ENCODE results near the gene MYL10. TPM values are rescaled to one million over a fixed set of nuclear protein-coding genes. Genes with fewer than 3 reads are reported as not detected.

Gene MYL10
- total and polyA plus RNA-seq, 2 experiments from 2014 or later, result 1.3 TPM; not detected in 1

DNA sequence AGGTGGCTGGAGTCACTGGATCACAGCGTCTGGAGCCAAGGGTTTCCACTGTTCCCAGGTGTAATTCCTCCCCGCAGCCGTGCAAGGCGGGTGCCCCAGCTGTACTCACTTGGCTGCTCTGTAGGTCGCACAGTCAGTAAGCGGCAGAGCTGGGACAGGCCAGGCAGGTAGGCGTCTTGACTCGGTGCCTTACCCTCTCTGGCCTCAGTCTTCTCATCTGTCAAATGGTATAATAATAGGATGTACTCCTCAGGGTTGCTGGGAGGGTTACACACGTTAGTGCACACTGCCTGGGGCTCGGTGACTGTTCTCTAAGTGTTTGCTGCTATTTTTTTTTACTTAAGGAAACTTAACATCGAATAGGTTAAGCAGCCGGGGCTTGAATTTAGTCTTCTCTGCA lies 27.0 kb downstream of the MYL10 start:
- TF ChIP-seq, protein P1, sequence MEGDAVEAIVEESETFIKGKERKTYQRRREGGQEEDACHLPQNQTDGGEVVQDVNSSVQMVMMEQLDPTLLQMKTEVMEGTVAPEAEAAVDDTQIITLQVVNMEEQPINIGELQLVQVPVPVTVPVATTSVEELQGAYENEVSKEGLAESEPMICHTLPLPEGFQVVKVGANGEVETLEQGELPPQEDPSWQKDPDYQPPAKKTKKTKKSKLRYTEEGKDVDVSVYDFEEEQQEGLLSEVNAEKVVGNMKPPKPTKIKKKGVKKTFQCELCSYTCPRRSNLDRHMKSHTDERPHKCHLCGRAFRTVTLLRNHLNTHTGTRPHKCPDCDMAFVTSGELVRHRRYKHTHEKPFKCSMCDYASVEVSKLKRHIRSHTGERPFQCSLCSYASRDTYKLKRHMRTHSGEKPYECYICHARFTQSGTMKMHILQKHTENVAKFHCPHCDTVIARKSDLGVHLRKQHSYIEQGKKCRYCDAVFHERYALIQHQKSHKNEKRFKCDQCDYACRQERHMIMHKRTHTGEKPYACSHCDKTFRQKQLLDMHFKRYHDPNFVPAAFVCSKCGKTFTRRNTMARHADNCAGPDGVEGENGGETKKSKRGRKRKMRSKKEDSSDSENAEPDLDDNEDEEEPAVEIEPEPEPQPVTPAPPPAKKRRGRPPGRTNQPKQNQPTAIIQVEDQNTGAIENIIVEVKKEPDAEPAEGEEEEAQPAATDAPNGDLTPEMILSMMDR (conservative IDR thresholded peaks at IDR 0.05; ENCODE audit: low read depth in 2 of 2), result no peak
- TF ChIP-seq JUNB (IDR thresholded peaks at IDR 0.05; ENCODE audit: unreplicated experiment), result no peak
- TF ChIP-seq NANOG (IDR thresholded peaks at IDR 0.05; ENCODE audit: borderline replicate concordance), result no peak
- TF ChIP-seq STAT1 (IDR thresholded peaks at IDR 0.05; ENCODE audit: unreplicated experiment), result no peak
- TF ChIP-seq, protein P2, sequence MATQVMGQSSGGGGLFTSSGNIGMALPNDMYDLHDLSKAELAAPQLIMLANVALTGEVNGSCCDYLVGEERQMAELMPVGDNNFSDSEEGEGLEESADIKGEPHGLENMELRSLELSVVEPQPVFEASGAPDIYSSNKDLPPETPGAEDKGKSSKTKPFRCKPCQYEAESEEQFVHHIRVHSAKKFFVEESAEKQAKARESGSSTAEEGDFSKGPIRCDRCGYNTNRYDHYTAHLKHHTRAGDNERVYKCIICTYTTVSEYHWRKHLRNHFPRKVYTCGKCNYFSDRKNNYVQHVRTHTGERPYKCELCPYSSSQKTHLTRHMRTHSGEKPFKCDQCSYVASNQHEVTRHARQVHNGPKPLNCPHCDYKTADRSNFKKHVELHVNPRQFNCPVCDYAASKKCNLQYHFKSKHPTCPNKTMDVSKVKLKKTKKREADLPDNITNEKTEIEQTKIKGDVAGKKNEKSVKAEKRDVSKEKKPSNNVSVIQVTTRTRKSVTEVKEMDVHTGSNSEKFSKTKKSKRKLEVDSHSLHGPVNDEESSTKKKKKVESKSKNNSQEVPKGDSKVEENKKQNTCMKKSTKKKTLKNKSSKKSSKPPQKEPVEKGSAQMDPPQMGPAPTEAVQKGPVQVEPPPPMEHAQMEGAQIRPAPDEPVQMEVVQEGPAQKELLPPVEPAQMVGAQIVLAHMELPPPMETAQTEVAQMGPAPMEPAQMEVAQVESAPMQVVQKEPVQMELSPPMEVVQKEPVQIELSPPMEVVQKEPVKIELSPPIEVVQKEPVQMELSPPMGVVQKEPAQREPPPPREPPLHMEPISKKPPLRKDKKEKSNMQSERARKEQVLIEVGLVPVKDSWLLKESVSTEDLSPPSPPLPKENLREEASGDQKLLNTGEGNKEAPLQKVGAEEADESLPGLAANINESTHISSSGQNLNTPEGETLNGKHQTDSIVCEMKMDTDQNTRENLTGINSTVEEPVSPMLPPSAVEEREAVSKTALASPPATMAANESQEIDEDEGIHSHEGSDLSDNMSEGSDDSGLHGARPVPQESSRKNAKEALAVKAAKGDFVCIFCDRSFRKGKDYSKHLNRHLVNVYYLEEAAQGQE (IDR thresholded peaks at IDR 0.05; ENCODE audit: unreplicated experiment), result no peak
- no peak for TF ChIP-seq ZNF331 (CRISPR knock-in tag; IDR thresholded peaks at IDR 0.05; ENCODE audit: low read depth)
- no peak for TF ChIP-seq CREB1 (CRISPR knock-in tag; IDR thresholded peaks at IDR 0.05; ENCODE audit: low read depth)
- no peak for TF ChIP-seq EZH2phosphoT487 (IDR thresholded peaks at IDR 0.05; ENCODE audit: unreplicated experiment)
- no peak for TF ChIP-seq ZNF114 (CRISPR knock-in tag; IDR thresholded peaks at IDR 0.05)
- TF ChIP-seq, protein P3, sequence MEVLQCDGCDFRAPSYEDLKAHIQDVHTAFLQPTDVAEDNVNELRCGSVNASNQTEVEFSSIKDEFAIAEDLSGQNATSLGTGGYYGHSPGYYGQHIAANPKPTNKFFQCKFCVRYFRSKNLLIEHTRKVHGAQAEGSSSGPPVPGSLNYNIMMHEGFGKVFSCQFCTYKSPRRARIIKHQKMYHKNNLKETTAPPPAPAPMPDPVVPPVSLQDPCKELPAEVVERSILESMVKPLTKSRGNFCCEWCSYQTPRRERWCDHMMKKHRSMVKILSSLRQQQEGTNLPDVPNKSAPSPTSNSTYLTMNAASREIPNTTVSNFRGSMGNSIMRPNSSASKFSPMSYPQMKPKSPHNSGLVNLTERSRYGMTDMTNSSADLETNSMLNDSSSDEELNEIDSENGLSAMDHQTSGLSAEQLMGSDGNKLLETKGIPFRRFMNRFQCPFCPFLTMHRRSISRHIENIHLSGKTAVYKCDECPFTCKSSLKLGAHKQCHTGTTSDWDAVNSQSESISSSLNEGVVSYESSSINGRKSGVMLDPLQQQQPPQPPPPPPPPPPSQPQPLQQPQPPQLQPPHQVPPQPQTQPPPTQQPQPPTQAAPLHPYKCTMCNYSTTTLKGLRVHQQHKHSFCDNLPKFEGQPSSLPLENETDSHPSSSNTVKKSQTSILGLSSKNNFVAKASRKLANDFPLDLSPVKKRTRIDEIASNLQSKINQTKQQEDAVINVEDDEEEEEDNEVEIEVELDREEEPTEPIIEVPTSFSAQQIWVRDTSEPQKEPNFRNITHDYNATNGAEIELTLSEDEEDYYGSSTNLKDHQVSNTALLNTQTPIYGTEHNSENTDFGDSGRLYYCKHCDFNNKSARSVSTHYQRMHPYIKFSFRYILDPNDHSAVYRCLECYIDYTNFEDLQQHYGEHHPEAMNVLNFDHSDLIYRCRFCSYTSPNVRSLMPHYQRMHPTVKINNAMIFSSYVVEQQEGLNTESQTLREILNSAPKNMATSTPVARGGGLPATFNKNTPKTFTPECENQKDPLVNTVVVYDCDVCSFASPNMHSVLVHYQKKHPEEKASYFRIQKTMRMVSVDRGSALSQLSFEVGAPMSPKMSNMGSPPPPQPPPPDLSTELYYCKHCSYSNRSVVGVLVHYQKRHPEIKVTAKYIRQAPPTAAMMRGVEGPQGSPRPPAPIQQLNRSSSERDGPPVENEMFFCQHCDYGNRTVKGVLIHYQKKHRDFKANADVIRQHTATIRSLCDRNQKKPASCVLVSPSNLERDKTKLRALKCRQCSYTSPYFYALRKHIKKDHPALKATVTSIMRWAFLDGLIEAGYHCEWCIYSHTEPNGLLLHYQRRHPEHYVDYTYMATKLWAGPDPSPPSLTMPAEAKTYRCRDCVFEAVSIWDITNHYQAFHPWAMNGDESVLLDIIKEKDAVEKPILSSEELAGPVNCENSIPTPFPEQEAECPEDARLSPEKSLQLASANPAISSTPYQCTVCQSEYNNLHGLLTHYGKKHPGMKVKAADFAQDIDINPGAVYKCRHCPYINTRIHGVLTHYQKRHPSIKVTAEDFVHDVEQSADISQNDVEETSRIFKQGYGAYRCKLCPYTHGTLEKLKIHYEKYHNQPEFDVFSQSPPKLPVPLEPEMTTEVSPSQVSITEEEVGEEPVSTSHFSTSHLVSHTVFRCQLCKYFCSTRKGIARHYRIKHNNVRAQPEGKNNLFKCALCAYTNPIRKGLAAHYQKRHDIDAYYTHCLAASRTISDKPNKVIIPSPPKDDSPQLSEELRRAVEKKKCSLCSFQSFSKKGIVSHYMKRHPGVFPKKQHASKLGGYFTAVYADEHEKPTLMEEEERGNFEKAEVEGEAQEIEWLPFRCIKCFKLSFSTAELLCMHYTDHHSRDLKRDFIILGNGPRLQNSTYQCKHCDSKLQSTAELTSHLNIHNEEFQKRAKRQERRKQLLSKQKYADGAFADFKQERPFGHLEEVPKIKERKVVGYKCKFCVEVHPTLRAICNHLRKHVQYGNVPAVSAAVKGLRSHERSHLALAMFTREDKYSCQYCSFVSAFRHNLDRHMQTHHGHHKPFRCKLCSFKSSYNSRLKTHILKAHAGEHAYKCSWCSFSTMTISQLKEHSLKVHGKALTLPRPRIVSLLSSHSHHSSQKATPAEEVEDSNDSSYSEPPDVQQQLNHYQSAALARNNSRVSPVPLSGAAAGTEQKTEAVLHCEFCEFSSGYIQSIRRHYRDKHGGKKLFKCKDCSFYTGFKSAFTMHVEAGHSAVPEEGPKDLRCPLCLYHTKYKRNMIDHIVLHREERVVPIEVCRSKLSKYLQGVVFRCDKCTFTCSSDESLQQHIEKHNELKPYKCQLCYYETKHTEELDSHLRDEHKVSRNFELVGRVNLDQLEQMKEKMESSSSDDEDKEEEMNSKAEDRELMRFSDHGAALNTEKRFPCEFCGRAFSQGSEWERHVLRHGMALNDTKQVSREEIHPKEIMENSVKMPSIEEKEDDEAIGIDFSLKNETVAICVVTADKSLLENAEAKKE (CRISPR knock-in tag; IDR thresholded peaks at IDR 0.05), result no peak
- TF ChIP-seq, protein P4, sequence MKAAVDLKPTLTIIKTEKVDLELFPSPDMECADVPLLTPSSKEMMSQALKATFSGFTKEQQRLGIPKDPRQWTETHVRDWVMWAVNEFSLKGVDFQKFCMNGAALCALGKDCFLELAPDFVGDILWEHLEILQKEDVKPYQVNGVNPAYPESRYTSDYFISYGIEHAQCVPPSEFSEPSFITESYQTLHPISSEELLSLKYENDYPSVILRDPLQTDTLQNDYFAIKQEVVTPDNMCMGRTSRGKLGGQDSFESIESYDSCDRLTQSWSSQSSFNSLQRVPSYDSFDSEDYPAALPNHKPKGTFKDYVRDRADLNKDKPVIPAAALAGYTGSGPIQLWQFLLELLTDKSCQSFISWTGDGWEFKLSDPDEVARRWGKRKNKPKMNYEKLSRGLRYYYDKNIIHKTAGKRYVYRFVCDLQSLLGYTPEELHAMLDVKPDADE (IDR thresholded peaks at IDR 0.05), result no peak
- no peak for TF ChIP-seq POLR2AphosphoS5 (IDR thresholded peaks at IDR 0.05; ENCODE audit: low read depth)
- TF ChIP-seq EZH2 (IDR thresholded peaks at IDR 0.05; ENCODE audit: low read depth, unreplicated experiment), result no peak
- Mint-ChIP-seq H3K9me3 (no peaks in the 10 kb centered on the region; the same call in 2 of the 3 replicates), H3K36me3 (ENCODE audit: low read depth) (no peaks in the 10 kb centered on the region), H3K27ac (no peak overlapping the region), H3K27me3 (ENCODE audit: insufficient read depth, low read depth, poor library complexity) (peaks cover 6% of the 10 kb centered on the region), H3K4me3 (no peak overlapping the region), H3K4me1 (peaks cover 2% of the 10 kb centered on the region; the same call in 1 of the 3 replicates)
- Histone ChIP-seq H3F3A (replicated peaks; ENCODE audit: low read depth) (no peaks in the 10 kb centered on the region), H4K20me1 (replicated peaks; ENCODE audit: insufficient read depth) (no peaks in the 10 kb centered on the region), H3K4me1 (ENCODE audit: insufficient read depth) (no peaks in the 10 kb centered on the region), H3K27ac (ENCODE audit: low read depth) (no peak overlapping the region), H3K79me2 (replicated peaks; ENCODE audit: insufficient read depth) (no peaks in the 10 kb centered on the region), H2AFZ (no peak overlapping the region), H3K4me3 (no peak overlapping the region), H3K36me3 (ENCODE audit: insufficient read depth) (no peaks in the 10 kb centered on the region), H3K9me2 (ENCODE audit: insufficient read depth) (no peaks in the 10 kb centered on the region), H3K27me3 (ENCODE audit: insufficient read depth) (no peaks in the 10 kb centered on the region), H3K4me2 (no peak overlapping the region)
- ATAC-seq (no peak), DNase-seq (ENCODE audit: low spot score) (no peak)

Data from GM23338 (cell line).